Measurements from ENCODE around the gene DIO3.

Gene DIO3

GRCh38 chr14:101585211-101585610 is 23.9 kb downstream of the DIO3 start:
- no peak for DNase-seq (ENCODE audit: low spot score)
- TF ChIP-seq, protein P1, sequence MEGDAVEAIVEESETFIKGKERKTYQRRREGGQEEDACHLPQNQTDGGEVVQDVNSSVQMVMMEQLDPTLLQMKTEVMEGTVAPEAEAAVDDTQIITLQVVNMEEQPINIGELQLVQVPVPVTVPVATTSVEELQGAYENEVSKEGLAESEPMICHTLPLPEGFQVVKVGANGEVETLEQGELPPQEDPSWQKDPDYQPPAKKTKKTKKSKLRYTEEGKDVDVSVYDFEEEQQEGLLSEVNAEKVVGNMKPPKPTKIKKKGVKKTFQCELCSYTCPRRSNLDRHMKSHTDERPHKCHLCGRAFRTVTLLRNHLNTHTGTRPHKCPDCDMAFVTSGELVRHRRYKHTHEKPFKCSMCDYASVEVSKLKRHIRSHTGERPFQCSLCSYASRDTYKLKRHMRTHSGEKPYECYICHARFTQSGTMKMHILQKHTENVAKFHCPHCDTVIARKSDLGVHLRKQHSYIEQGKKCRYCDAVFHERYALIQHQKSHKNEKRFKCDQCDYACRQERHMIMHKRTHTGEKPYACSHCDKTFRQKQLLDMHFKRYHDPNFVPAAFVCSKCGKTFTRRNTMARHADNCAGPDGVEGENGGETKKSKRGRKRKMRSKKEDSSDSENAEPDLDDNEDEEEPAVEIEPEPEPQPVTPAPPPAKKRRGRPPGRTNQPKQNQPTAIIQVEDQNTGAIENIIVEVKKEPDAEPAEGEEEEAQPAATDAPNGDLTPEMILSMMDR (IDR thresholded peaks at IDR 0.05; ENCODE audit: extremely low read depth, missing control alignments) = no peak

GRCh38 chr14:101586531-101587430 is 25.5 kb downstream of the DIO3 start:
- DNase-seq (ENCODE audit: low spot score) = no peak
- TF ChIP-seq, protein P1 (IDR thresholded peaks at IDR 0.05; ENCODE audit: extremely low read depth, missing control alignments) = no peak

DNA sequence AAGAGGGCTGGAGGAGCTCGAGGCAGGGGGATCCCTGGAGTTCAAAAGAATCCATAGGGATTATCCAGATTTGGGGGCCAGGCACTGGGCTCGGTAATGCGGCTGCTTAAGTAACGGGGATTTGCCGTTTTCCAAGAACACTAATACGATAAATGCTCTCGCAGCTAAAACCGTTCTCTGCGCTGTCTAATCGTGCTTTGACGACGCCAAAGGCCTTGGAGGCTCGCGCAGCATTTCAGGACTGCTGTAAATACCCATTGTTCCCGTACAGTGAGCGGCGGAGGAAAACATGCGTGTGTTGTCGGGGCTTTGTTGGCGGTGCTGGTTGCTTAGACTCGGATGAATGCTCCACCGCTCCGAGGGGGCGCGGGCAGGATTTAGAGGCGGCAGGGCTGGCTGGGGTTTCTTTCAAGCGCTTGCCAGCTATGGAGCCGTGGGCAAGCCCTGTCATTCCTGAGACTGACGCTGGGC is 26.2 kb downstream of the DIO3 start:
- TF ChIP-seq, protein P1 (IDR thresholded peaks at IDR 0.05; ENCODE audit: extremely low read depth, missing control alignments) = no peak

GRCh38 chr14:101588286-101588975 is 27.1 kb downstream of the DIO3 start:
- TF ChIP-seq, protein P1 (IDR thresholded peaks at IDR 0.05; ENCODE audit: extremely low read depth, missing control alignments) = no peak

More for the DNA sequence above, 26.2 kb downstream of the DIO3 start:
- DNase-seq (ENCODE audit: low spot score) = no peak

GRCh38 chr14:101588990-101589389 is 27.7 kb downstream of the DIO3 start:
- TF ChIP-seq, protein P1 (IDR thresholded peaks at IDR 0.05; ENCODE audit: extremely low read depth, missing control alignments) = no peak
- DNase-seq (ENCODE audit: low spot score) = no peak

More at GRCh38 chr14:101588286-101588975, 27.1 kb downstream of the DIO3 start:
- no peak for DNase-seq (ENCODE audit: low spot score)

DNA sequence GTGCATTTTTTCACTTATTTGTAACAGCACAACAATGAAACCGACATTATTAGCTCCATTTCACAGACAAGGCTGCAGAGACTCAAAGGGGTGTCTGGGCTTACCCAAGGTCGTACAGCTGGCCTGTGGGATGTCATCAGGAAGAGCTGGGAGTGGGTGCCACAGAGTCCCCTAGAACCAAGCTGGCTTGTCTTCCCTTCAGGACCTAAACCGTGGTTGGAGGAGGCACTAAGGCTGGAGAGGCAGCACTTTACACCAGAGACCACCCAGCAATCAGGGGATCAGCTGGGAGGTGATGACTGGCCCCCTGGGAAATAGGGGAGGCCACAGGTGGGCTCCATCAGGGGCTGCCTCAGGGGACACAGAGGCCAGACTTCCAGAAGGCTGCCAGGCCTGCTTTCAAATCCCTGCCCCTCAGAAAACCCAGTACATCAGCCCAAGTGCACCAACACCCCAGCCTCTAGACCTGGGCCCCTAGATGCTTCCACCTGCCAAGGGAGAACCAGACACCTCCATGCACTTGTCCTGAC is 28.3 kb downstream of the DIO3 start:
- TF ChIP-seq, protein P1 (IDR thresholded peaks at IDR 0.05; ENCODE audit: extremely low read depth, missing control alignments) = no peak
- no peak for DNase-seq (ENCODE audit: low spot score)

- TF ChIP-seq, protein P1 (IDR thresholded peaks at IDR 0.05; ENCODE audit: extremely low read depth, missing control alignments) = no peak
- DNase-seq (ENCODE audit: low spot score) = no peak
Observed at GRCh38 chr14:101590062-101590461, 28.8 kb downstream of the DIO3 start.

Measured in GM20000 (cell line).